NCI-H187 (cell line): Measurements from ENCODE around the gene EPHB2.

ENCODE experiments used
- DNase-seq, 2 experiments: peaks; one replicate each; lab custom pipeline; 2025; lab: John Stamatoyannopoulos, UW

The EPHB2 gene

GRCh38 chr1:22860414-22860800, 149.8 kb downstream of the EPHB2 start:
- no peak for DNase-seq

- DNase-seq: no peak
Measured at GRCh38 chr1:22860883-22861385, 150.3 kb downstream of the EPHB2 start.

- no peak for DNase-seq
Measured at GRCh38 chr1:22861764-22862440, 151.3 kb downstream of the EPHB2 start.

GRCh38 chr1:22862752-22863151, 152.1 kb downstream of the EPHB2 start:
- no peak for DNase-seq

GRCh38 chr1:22863766-22864165, 153.1 kb downstream of the EPHB2 start:
- DNase-seq: no peak

- no peak for DNase-seq
Measured at GRCh38 chr1:22864886-22865285, 154.2 kb downstream of the EPHB2 start.

- DNase-seq: no peak
Measured at GRCh38 chr1:22865736-22866135, 155.1 kb downstream of the EPHB2 start.

- no peak for DNase-seq
Measured at GRCh38 chr1:22866868-22867267, 156.2 kb downstream of the EPHB2 start.

GRCh38 chr1:22868331-22868730, 157.7 kb downstream of the EPHB2 start:
- DNase-seq: no peak

GRCh38 chr1:22869325-22869724, 158.7 kb downstream of the EPHB2 start:
- DNase-seq: no peak

GRCh38 chr1:22870201-22870871, 159.7 kb downstream of the EPHB2 start:
- DNase-seq: no peak

- no peak for DNase-seq
Measured at GRCh38 chr1:22872981-22873664, 162.5 kb downstream of the EPHB2 start.

- DNase-seq: no peak
Measured at GRCh38 chr1:22874785-22875184, 164.1 kb downstream of the EPHB2 start.

GRCh38 chr1:22875241-22875640, 164.6 kb downstream of the EPHB2 start:
- DNase-seq: no peak

GRCh38 chr1:22875841-22876240, 165.2 kb downstream of the EPHB2 start:
- no peak for DNase-seq

- DNase-seq: no peak
Measured at GRCh38 chr1:22876359-22877111, 165.9 kb downstream of the EPHB2 start.

GRCh38 chr1:22877112-22877915, 166.7 kb downstream of the EPHB2 start:
- DNase-seq: no peak

- DNase-seq: no peak
Measured at GRCh38 chr1:22877980-22878379, 167.3 kb downstream of the EPHB2 start.

- DNase-seq: no peak
Measured at GRCh38 chr1:22878626-22879025, 168.0 kb downstream of the EPHB2 start.

- DNase-seq: no peak
Measured at GRCh38 chr1:22879445-22879844, 168.8 kb downstream of the EPHB2 start.

- DNase-seq: no peak
Measured at GRCh38 chr1:22880174-22880601, 169.5 kb downstream of the EPHB2 start.
